ENCODE measurements around the gene MTURN.

- TF ChIP-seq CTCF (IDR thresholded peaks at IDR 0.05), result no peak
- TF ChIP-seq EZH2 (IDR thresholded peaks at IDR 0.05; ENCODE audit: borderline replicate concordance, insufficient read depth, low read depth, low read length, poor library complexity, severe bottlenecking), result no peak
Observed at GRCh38 chr7:30183749-30184369, 49.1 kb downstream of the MTURN start.

Data from B cell (primary cell).